ENCODE measurements around the gene FBXW11. TPM values are rescaled to one million over a fixed set of nuclear protein-coding genes. Genes with fewer than 3 reads are reported as not detected.

FBXW11 gene
- total RNA-seq, 2 donors from 2014 or later, result 29.0 to 64.6 TPM

Other genes starting within 250 kb of the FBXW11 start
- gene SMIM23, start 220.8 kb downstream of the FBXW11 start, total RNA-seq, result not detected
- gene STK10, start 181.6 kb upstream of the FBXW11 start, total RNA-seq, result 1 to 10 TPM; 9.1 to 9.9 TPM
- not detected for gene EFCAB9, start 187.5 kb upstream of the FBXW11 start, total RNA-seq

Measured in body of pancreas (tissue), 2 donors.